Fibroblast of mammary gland (primary cell): ENCODE data around the gene RAMP1.

ENCODE experiments used
- DNase-seq: peaks from one replicate; pipeline ENCODE4 v3.0.0-alpha.2; 2010; ENCODE audit warnings: low read depth
- H3K4me3 ChIP-seq: 2 replicates; pipeline ENCODE4 v1.5.1; 2011; ENCODE audit warnings: low read depth, mild to moderate bottlenecking, low read length, moderate library complexity; ENCODE audit not compliant: control insufficient read depth
- TF ChIP-seq, protein P1 (sequence below): conservative IDR thresholded peaks from 2 replicates; pipeline ENCODE4 v1.5.1; 2011; ENCODE audit warnings: low read depth, low read length, inconsistent platforms; ENCODE audit not compliant: control insufficient read depth, insufficient read depth

The RAMP1 gene

DNA sequence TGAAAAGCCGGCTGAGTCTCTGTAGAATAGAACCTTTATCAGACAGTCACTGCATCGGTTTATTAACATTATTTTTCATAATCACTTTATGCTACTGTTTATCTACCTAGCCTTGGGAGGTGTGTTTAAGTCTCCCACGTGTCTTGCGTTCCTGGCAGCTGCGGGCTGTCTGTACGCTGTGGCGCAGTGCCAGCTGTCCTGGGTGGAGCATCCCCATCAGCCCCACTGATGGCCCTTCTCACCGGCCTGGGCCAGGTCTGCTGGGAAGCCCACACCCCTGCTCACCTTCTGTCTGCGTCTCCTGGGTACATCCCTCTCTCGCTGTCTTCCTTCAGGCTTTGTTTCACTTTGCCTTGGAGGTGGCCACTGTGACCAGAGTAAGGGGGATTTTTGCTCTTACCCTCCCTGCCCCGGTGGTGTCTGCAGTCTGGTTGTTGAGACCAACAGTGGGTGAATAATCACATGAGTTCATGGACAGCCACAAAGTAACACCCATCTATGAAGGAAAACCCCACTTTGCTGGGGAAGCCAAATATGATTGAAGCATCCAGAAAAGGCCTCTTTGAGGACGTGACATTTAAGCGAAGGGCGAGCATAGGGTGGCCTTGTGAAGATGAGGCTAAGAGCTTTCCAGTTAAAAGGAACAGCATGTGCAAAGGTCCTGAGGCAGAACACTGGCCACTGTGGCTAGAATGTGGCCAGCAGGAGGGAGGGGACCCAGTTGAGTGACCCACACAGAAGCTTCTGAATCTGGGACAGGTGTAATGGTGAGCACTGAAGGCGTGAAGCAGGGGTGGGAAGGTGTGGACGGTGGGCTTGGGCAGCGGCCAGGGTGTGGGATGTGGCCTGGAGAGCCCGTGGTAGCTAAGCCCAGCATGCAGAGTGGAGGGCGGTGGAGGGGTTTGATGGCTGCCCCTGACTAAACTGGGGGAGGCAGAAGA is 41.7 kb downstream of the RAMP1 start:
- no peak overlapping the region for H3K4me3 ChIP-seq
- no peak for DNase-seq
- TF ChIP-seq, protein P1, sequence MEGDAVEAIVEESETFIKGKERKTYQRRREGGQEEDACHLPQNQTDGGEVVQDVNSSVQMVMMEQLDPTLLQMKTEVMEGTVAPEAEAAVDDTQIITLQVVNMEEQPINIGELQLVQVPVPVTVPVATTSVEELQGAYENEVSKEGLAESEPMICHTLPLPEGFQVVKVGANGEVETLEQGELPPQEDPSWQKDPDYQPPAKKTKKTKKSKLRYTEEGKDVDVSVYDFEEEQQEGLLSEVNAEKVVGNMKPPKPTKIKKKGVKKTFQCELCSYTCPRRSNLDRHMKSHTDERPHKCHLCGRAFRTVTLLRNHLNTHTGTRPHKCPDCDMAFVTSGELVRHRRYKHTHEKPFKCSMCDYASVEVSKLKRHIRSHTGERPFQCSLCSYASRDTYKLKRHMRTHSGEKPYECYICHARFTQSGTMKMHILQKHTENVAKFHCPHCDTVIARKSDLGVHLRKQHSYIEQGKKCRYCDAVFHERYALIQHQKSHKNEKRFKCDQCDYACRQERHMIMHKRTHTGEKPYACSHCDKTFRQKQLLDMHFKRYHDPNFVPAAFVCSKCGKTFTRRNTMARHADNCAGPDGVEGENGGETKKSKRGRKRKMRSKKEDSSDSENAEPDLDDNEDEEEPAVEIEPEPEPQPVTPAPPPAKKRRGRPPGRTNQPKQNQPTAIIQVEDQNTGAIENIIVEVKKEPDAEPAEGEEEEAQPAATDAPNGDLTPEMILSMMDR: no peak

DNA sequence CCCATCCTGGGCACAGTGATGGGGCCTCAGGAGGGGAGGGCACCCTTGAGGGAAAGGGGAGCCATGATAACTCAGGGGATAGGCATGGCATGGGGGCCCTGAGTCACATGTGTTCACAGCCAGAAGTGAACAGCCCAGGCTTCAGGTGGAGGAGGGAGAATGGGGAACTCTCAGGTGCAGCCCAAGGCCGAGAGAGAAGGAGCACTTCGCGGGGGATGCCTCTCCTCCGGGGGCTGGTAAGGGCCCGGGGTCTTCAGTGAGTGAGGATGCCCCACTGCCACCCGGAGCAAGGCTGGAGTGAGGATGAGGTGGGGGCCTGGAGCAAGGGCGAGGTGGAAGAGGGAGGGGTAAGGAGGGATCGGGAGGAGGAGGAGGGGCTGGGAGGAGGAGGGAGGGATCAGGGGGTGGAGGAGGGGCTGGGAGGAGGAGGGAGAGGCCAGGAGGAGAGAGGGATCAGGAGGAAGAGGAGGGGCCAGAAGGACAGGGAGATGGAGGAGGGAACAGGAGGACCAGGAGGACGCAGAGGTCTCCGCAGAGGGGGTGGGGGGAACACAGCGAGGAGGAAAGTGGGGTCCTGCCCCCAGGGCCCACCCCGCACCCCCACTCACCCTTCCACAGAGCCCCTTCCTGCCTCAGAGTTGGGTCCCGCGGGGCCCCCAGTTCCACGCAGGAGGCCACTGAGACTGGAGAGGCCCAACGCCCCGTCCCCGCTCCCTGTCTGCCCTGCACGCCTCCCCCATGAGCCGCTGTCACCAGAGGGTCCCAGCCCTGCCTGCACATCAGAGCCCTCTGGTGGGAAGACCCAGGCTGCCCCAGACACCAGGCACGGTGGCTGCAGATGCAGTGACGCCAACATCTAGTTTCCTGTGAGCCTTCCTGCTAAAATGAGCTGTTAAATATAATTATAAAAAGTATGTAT is 42.8 kb downstream of the RAMP1 start:
- TF ChIP-seq, protein P1: no peak
- no peak for DNase-seq
- H3K4me3 ChIP-seq: no peak overlapping the region

DNA sequence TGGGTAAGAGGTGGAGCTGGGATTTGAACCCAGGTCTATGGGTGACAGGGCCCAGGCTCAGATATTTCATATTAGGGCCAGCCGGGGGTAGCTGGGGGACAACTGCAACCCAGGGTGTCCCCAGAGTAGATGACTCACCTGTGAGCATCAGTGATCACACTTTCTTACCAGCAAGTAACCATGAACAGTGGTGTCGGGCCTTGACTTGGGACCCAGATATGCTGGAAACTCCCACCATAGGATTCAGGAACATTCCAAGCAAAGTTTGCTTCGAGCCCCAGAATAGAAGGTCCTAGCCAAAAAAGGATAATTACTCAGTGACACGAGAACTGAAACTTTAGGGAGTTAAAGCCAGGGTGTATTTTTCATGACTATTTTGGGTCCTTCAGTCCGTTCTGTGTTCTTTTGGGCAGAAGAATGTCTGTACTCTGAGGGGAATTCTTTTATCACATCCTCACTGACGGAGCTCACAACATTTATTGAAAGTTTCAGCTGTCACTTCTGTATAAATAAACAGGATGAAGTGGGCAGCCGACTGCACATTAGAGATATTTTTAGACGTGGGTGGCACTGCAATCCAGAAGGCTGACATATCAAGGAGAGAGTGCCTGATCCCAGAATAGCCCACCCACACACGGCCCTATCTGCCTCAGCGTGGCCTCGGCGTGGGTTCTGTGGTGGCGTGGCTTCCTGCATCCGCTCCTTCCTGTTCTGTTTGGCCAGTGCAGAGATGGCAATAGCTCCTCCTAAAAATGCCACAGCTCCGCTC is 45.6 kb downstream of the RAMP1 start:
- TF ChIP-seq, protein P1: no peak
- H3K4me3 ChIP-seq: no peak overlapping the region
- DNase-seq: peak; percentile 72

DNA sequence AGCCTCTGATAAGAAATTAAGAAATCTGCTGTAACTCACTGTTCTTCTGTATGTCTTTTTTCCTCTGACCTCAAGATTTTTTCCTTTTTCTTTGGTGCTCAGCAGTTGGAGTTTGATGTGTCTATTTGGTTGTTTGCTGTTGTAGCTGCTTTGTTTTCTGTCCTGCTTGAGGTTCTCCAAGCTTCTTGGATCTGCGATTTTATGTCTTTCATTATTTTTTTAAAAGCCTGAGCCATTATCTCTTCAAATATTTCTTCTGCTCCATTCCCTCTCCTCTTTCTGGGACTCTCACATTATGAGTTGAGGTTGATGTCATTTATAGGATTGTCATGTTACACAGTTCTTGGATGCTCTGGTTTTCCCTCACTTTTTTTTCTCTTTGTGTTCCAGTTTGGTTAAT is 47.7 kb downstream of the RAMP1 start:
- no peak for DNase-seq
- TF ChIP-seq, protein P1: no peak

DNA sequence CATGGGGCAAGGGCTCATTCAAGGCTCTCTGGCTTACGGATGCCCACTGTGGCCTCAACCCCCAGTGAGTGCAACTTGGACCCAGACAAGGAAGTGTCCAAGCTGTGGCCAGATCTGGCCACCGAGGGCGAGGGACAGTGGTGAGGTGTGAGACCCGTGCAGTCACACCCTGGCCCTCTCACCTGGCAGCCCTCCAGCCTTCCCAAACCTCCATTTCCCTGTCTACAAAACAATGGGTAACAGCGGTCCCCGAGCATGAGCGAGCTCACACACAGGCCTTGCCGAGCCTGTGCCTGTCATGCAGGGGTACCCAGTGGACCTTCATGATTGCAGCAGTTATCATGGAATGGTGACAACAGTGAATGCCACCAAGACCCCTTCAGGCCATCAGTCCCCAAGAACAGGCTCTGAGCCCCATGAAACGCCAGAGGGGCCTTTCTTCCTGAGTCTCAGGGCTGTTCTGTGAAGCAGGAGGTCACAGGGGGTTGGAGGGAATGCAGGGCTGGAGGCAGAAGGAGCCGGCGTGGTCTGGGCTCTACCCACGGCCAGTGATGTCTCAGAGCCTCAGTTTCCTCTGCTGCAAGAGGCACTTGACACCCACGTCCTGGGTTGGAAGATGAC is 49.8 kb downstream of the RAMP1 start:
- no peak for DNase-seq
- TF ChIP-seq, protein P1: no peak
- H3K4me3 ChIP-seq: no peak overlapping the region

More for the DNA sequence above, 47.7 kb downstream of the RAMP1 start:
- H3K4me3 ChIP-seq: no peak overlapping the region

DNA sequence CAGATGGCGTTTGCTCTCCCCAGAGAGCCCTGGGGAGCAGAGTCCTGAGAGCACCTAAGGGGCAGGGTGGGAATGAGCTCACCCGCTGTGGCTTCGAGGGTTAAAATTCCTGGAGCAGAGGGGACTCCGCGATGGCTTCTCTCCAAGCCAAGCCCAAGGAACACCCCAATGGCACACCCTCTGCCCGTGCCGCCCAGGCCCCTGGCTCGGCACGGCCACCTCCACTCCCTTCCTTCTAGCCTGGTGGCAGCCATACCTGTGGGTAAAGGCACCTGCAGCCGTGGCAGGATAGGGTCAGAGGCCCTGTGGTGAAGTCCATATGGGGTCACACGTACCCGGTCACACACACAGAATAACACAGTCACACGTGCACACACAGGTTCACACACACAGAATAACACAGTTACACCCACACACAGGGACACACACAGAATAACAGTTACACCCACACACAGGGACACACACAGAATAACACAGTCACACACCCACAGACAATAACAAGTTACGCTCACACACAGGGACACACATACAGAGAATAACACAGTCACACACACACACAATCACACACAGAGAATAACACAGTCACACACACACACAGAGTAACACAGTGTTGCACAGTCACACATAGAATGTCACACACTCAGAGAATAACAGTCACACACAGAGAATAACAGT is 50.5 kb downstream of the RAMP1 start:
- TF ChIP-seq, protein P1: no peak
- no peak overlapping the region for H3K4me3 ChIP-seq
- no peak for DNase-seq
